Lower lobe of right lung (tissue), 2 donors: ENCODE results near the gene PLPPR5. TPM values are rescaled to one million over a fixed set of nuclear protein-coding genes. Genes with fewer than 3 reads are reported as not detected.

Experiments
- ATAC-seq, 2 donors: fragments of 200-7000 bp; cut with Tn5 transposase; one replicate each; pipeline ENCODE4 v1.9.1; 2020 to 2022; ENCODE audit warnings: mild to moderate bottlenecking in 2 of 2, moderate library complexity in 2 of 2
- DNase-seq: peaks from one replicate; pipeline ENCODE4 v3.0.0-alpha.2; 2020
- H3K27ac ChIP-seq: fragments of 200-600 bp; one replicate; pipeline ENCODE4 v1.8.0; 2022
- H3K27me3 ChIP-seq: fragments of 200-600 bp; one replicate; pipeline ENCODE4 v1.8.0; 2022; ENCODE audit warnings: low read depth
- H3K36me3 ChIP-seq: fragments of 200-600 bp; one replicate; pipeline ENCODE4 v1.8.0; 2022; ENCODE audit warnings: mild to moderate bottlenecking
- H3K4me1 ChIP-seq: fragments of 200-600 bp; one replicate; pipeline ENCODE4 v1.8.0; 2022
- H3K4me3 ChIP-seq: fragments of 200-600 bp; one replicate; pipeline ENCODE4 v1.8.0; 2022; ENCODE audit warnings: mild to moderate bottlenecking
- H3K9me3 ChIP-seq: fragments of 200-600 bp; one replicate; pipeline ENCODE4 v1.8.0; 2022
- CTCF ChIP-seq: fragments of 200-600 bp; IDR thresholded peaks from one replicate; pipeline ENCODE4 v1.8.0; 2022; ENCODE audit warnings: antibody characterized with exemption, mild to moderate bottlenecking
- intact Hi-C: fragments of 100-400 bp; cut with DNase I; formaldehyde crosslinking; loops from one replicate; pipeline ENCODE4 v1.11.0; 2022
- total RNA-seq: library from RNA; stranded (reverse); fragmentation: NEBNext Ultra II Directional; extraction: Animal tissue kit (Norgen Biotek cat#: 25700); gene quantifications from one replicate; pipeline ENCODE4 v1.2.1, GENCODE V29; 2021
- donor health status: DM: no; HTN: yes; CAD: no; lungs with severe emphysema.

Gene PLPPR5
- total RNA-seq, 1 donor from 2014 or later, result not detected

- H3K27ac ChIP-seq, result no peak overlapping the region
- TF ChIP-seq CTCF, result no peak
- intact Hi-C loops, result no loop called here
- no peaks in the 10 kb centered on the region for H3K36me3 ChIP-seq
- DNase-seq (no peak), ATAC-seq (no peak)
- no peak overlapping the region for H3K4me3 ChIP-seq
- H3K9me3 ChIP-seq, result no peaks in the 10 kb centered on the region
- no peaks in the 10 kb centered on the region for H3K4me1 ChIP-seq
- no peaks in the 10 kb centered on the region for H3K27me3 ChIP-seq
These were observed 22.6 kb downstream of the PLPPR5 start for GRCh38 chr1:98981917-98982513.

- DNase-seq, result no peak
- Histone ChIP-seq H3K27me3 (no peaks in the 10 kb centered on the region), H3K9me3 (no peaks in the 10 kb centered on the region), H3K4me1 (no peaks in the 10 kb centered on the region), H3K4me3 (no peak overlapping the region), H3K27ac (no peak overlapping the region), H3K36me3 (no peaks in the 10 kb centered on the region)
- no peak for TF ChIP-seq CTCF
- no peak for ATAC-seq
- intact Hi-C loops, result no loop called here
These were observed 25.2 kb downstream of the PLPPR5 start for GRCh38 chr1:98979463-98979862.

GRCh38 chr1:98975810-98976209 lies 28.9 kb downstream of the PLPPR5 start:
- TF ChIP-seq CTCF, result no peak
- Histone ChIP-seq H3K27ac (no peak overlapping the region), H3K9me3 (no peaks in the 10 kb centered on the region), H3K4me1 (no peaks in the 10 kb centered on the region), H3K4me3 (no peak overlapping the region), H3K36me3 (no peaks in the 10 kb centered on the region), H3K27me3 (no peaks in the 10 kb centered on the region)
- DNase-seq (no peak), ATAC-seq (no peak)
- intact Hi-C loops, result no loop called here

- TF ChIP-seq CTCF, result no peak
- ATAC-seq (no peak), DNase-seq (no peak)
- Histone ChIP-seq H3K27ac (no peak overlapping the region), H3K36me3 (no peaks in the 10 kb centered on the region), H3K9me3 (no peaks in the 10 kb centered on the region), H3K27me3 (no peaks in the 10 kb centered on the region), H3K4me1 (no peaks in the 10 kb centered on the region), H3K4me3 (no peak overlapping the region)
- intact Hi-C loops, result no loop called here
These were observed 29.5 kb downstream of the PLPPR5 start for GRCh38 chr1:98975113-98975512.

GRCh38 chr1:98969798-98970490 lies 34.7 kb downstream of the PLPPR5 start:
- intact Hi-C loops, result no loop called here

More at GRCh38 chr1:98969798-98970490, 34.7 kb downstream of the PLPPR5 start:
- Histone ChIP-seq H3K36me3 (no peaks in the 10 kb centered on the region), H3K4me1 (no peaks in the 10 kb centered on the region), H3K4me3 (no peak overlapping the region), H3K27me3 (no peaks in the 10 kb centered on the region), H3K9me3 (no peaks in the 10 kb centered on the region), H3K27ac (no peak overlapping the region)
- no peak for TF ChIP-seq CTCF
- DNase-seq, result no peak
- ATAC-seq, result no peak
